Spinal cord (tissue), 10 donors: Measurements from ENCODE around the gene EXOC6B. TPM values are rescaled to one million over a fixed set of nuclear protein-coding genes. Genes with fewer than 3 reads are reported as not detected.

ENCODE experiments used
- DNase-seq, 6 donors: peaks; one replicate each; pipeline versions ENCODE4 v3.0.0 to v3.0.0-alpha.2; 2013 to 2015; ENCODE audit warnings: low spot score in 6 of 6, low read depth in 4 of 6
- H3K27ac ChIP-seq: one replicate; pipeline ENCODE4 v1.5.1; 2013; ENCODE audit warnings: low read depth, low read length, control low read depth
- H3K27me3 ChIP-seq: one replicate; pipeline ENCODE4 v1.6.1; 2013; ENCODE audit warnings: low read length; ENCODE audit not compliant: control insufficient read depth, insufficient read depth
- H3K36me3 ChIP-seq: one replicate; pipeline ENCODE4 v1.6.1; 2013; ENCODE audit warnings: low read length; ENCODE audit not compliant: control insufficient read depth, insufficient read depth
- H3K4me1 ChIP-seq: one replicate; pipeline ENCODE4 v1.6.1; 2013; ENCODE audit warnings: low read length; ENCODE audit not compliant: control insufficient read depth, insufficient read depth
- H3K4me3 ChIP-seq: one replicate; pipeline ENCODE4 v1.5.1; 2013; ENCODE audit warnings: low read depth, low read length, control low read depth
- H3K9me3 ChIP-seq: one replicate; pipeline ENCODE4 v1.6.1; 2013; ENCODE audit warnings: low read length; ENCODE audit not compliant: control insufficient read depth, insufficient read depth
- WGBS: methylation state at CpG from one replicate; pipeline ENCODE4 v1.1.5; 2013; ENCODE audit warnings: missing lambda C conversion rate; ENCODE audit not compliant: insufficient coverage; 5-methylcytosine and 5-hydroxymethylcytosine counted together
- polyA plus RNA-seq, 2 donors: library from polyadenylated mRNA; unstranded; fragments of 120-200 nt; gene quantifications; one replicate each; pipeline ENCODE4 v1.2.1, GENCODE V29; 2013; ENCODE audit not compliant: insufficient read length in 2 of 2
- total RNA-seq, 2 donors: library from RNA; depleted of rRNA in 1 of 2; stranded (reverse); fragments of 120-200 nt in 1 of 2; fragments of >200 nt in 1 of 2; gene quantifications; one replicate each; pipeline versions ENCODE4 v1.2.3 to v1.2.4, GENCODE V29; 2013 to 2014
- donor health status: healthy.

The EXOC6B gene
- total and polyA plus RNA-seq, 4 donors: 29.4 to 76.8 (median 38.0) TPM

- no peak overlapping the region for H3K4me3 ChIP-seq
- peaks cover 10% of the 10 kb centered on the region for H3K36me3 ChIP-seq
- no peaks in the 10 kb centered on the region for H3K9me3 ChIP-seq
- peaks cover 37% of the 10 kb centered on the region for H3K4me1 ChIP-seq
- peaks cover 10% of the 10 kb centered on the region for H3K27me3 ChIP-seq
- H3K27ac ChIP-seq: no peak overlapping the region
- DNase-seq: no peak
- 94% methylated on average over 27 of the region's 29 CpGs for WGBS
Measured at GRCh38 chr2:72132981-72133720, 692.7 kb downstream of the EXOC6B start.

GRCh38 chr2:72131916-72132841 lies 693.7 kb downstream of the EXOC6B start:
- Histone ChIP-seq H3K9me3 (no peaks in the 10 kb centered on the region), H3K27me3 (peaks cover 10% of the 10 kb centered on the region), H3K4me3 (no peak overlapping the region), H3K36me3 (peaks cover 10% of the 10 kb centered on the region), H3K4me1 (peaks cover 28% of the 10 kb centered on the region), H3K27ac (no peak overlapping the region)
- WGBS: 93% methylated on average over 33 of the region's 37 CpGs
- DNase-seq: no peak

- Histone ChIP-seq H3K36me3 (peaks cover 10% of the 10 kb centered on the region), H3K9me3 (no peaks in the 10 kb centered on the region), H3K27me3 (peaks cover 10% of the 10 kb centered on the region), H3K4me3 (no peak overlapping the region), H3K27ac (no peak overlapping the region), H3K4me1 (peaks cover 21% of the 10 kb centered on the region)
- no peak for DNase-seq
- WGBS: 94% methylated on average over 11 of the region's 16 CpGs
Measured at GRCh38 chr2:72131371-72131891, 694.4 kb downstream of the EXOC6B start.

GRCh38 chr2:72130659-72131360 lies 695.0 kb downstream of the EXOC6B start:
- Histone ChIP-seq H3K27me3 (peaks cover 10% of the 10 kb centered on the region), H3K4me1 (peaks cover 15% of the 10 kb centered on the region), H3K36me3 (peaks cover 10% of the 10 kb centered on the region), H3K4me3 (no peak overlapping the region), H3K9me3 (no peaks in the 10 kb centered on the region), H3K27ac (no peak overlapping the region)
- WGBS: 60% methylated on average over 17 of the region's 26 CpGs
- peak in 1 of 6 donors; percentile 36 for DNase-seq

- H3K27me3 ChIP-seq: peaks cover 10% of the 10 kb centered on the region
- peaks cover 10% of the 10 kb centered on the region for H3K36me3 ChIP-seq
- DNase-seq: peak in 2 of 6 donors; percentile 34 to 68
- H3K9me3 ChIP-seq: no peaks in the 10 kb centered on the region
- H3K27ac ChIP-seq: no peak overlapping the region
- WGBS: 44% methylated on average over 5 of the region's 9 CpGs
- H3K4me1 ChIP-seq: peaks cover 14% of the 10 kb centered on the region
- no peak overlapping the region for H3K4me3 ChIP-seq
Measured at GRCh38 chr2:72129681-72130340, 696.0 kb downstream of the EXOC6B start.

- no peak overlapping the region for H3K27ac ChIP-seq
- peaks cover 7% of the 10 kb centered on the region for H3K36me3 ChIP-seq
- 75% methylated on average over 8 of the region's 11 CpGs for WGBS
- DNase-seq: no peak
- no peaks in the 10 kb centered on the region for H3K9me3 ChIP-seq
- H3K4me3 ChIP-seq: no peak overlapping the region
- H3K4me1 ChIP-seq: peaks cover 14% of the 10 kb centered on the region
- H3K27me3 ChIP-seq: peaks cover 10% of the 10 kb centered on the region
Measured at GRCh38 chr2:72128843-72129227, 697.0 kb downstream of the EXOC6B start.

- Histone ChIP-seq H3K36me3 (peaks cover 7% of the 10 kb centered on the region), H3K27me3 (peaks cover 10% of the 10 kb centered on the region), H3K9me3 (no peaks in the 10 kb centered on the region), H3K4me3 (no peak overlapping the region), H3K4me1 (peaks cover 14% of the 10 kb centered on the region), H3K27ac (no peak overlapping the region)
- DNase-seq: no peak
- 87% methylated on average over 22 of the region's 24 CpGs for WGBS
Measured at GRCh38 chr2:72128059-72128842, 697.6 kb downstream of the EXOC6B start.

GRCh38 chr2:72127401-72128058 lies 698.3 kb downstream of the EXOC6B start:
- no peak for DNase-seq
- peaks cover 7% of the 10 kb centered on the region for H3K36me3 ChIP-seq
- no peaks in the 10 kb centered on the region for H3K9me3 ChIP-seq
- peaks cover 14% of the 10 kb centered on the region for H3K4me1 ChIP-seq
- H3K4me3 ChIP-seq: no peak overlapping the region
- peaks cover 8% of the 10 kb centered on the region for H3K27me3 ChIP-seq
- no peak overlapping the region for H3K27ac ChIP-seq
- 74% methylated on average over 20 of the region's 21 CpGs for WGBS
